GM18870 (cell line): ENCODE measurements around the gene PPP1R17.

Source experiments
- ATAC-seq: cut with Tn5 transposase; IDR thresholded peaks from one replicate; pipeline ENCODE4 v1.9.1; 2021; ENCODE audit warnings: moderate library complexity; ENCODE audit not compliant: unreplicated experiment

Gene PPP1R17

DNA sequence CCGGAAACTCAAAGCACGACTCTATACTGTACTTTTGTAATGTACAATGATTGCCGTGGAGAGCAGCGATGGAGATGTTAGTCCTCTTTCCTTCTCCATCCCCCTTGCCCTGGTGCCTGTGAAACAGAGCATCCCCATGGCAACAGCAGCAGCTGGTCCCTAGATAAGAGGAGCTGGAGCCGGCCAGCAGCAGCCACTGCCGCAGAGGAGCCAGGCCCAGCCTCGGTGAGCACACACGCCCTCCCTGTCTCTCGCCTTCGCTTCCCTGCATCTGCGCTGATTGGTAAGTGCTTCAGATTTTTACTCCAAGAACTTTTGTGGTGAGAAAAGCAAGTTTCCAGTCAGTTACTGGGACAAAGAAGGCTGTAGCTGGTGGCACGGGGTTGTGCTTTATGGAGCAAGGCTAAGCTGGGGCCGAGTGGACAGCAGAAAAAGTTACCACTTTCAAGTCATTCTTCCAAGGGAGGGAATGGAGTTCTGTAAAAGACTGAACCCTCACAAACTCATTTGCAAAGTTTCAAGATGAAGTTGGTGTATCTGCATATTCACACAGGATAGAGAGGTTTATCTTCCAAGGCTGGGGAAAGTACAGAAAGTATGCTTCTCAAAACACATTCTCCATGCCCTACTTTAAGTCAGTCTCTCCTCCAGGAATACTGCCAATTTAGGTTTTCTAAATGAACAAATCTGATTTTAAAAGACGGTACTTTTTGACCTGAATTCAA, at the start of gene PPP1R17:
TSS of gene PPP1R17 (plus strand) at position 192 of the 725 bp plus-strand sequence. CDS start 5,227 bp downstream, outside the sequence.
- ATAC-seq, result no peak

DNA sequence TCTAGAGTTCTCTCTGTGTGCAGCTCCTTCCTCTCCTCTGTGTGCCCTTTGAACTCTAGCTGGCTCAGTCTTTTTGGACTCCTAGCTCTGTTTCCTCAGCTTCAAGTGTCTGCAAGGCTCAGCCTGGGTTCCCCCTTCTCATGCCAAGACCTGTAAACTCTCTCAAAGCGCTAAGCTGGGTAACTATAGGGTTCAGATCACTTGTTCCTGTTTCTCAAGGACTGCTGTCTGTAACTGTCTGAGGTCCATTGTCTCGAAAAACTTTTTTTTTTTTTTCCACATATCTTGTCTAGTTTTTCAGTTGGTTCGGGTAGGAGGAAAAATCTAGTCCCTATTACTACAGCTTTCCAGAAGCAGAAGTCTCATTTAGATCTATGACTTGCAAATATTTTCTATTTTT, 46.6 kb upstream of the PPP1R17 start:
- ATAC-seq, result no peak

DNA sequence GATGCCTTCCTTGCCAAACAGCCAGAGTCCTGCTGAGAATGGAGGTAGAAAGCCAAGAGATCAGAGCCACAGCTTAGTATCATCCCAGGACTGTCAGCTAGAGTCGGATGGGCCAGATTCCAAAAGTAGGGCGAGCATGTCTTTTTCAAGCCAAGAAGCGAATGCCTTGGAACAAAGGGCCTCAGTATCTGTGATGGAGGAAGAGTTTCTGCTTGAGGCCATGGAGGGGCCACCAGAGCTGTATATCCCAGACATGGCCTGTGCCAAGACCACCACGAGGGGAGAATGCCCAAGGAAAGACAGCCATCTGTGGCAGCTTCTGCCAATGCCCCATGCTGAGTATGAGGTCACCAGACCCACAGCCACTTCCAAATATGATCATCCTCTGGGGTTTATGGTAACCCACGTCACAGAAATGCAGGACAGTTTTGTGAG, 44.3 kb upstream of the PPP1R17 start:
- no peak for ATAC-seq

DNA sequence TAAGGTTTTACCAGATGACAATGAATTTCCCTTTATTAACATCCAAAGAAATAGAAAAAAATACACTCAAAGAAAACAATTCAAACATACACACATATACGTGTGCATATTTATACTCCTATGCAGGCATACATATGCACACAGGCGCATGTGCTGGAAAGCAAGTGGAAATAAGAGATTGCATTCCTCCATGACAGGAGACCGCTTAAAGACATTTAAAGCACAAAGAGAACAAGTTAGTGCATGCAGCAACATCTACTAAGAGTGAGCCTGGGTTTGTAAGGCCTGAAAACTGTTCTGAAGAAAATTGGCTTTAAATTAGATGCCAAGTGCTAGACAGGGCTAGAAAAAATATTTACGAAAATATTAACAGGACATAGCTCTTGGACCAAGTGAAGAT, 40.1 kb upstream of the PPP1R17 start:
- no peak for ATAC-seq

DNA sequence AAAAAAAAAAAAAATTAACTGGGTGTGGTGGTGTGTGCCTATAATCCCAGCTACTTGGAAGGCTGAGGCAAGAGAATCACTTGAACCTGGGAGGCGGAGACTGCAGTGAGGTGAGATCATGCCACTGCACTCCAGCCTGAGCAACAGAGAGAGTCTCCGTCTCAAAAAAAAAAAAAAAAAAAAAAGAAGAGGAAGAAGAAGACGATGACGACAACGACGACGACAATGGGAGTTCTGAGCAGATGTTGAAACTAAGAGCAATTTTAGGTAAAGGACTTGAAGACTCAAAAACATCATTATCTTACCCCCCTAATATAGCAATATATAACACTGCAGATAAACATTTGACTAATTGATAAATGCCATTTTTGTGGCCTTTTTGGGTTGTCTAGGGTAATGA, 39.5 kb upstream of the PPP1R17 start:
- ATAC-seq, result no peak

DNA sequence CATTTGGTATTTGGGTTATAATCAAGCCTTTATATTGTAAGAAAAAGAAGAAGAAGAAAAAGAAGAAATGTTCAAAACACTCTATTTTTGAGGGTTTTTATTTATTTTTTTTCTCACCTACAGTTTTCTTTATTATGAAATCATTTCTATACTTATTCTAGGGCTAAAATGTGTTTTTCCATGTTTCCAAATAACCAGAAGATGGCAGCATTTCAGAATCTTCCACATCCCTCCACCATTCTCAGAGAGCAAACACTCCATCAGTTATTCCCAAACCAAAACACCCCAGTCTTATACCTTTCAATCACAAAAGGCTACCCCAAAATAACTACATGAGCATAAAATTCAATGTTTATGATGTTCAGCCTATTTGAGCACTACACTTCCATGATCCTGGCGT, 38.7 kb upstream of the PPP1R17 start:
- no peak for ATAC-seq

DNA sequence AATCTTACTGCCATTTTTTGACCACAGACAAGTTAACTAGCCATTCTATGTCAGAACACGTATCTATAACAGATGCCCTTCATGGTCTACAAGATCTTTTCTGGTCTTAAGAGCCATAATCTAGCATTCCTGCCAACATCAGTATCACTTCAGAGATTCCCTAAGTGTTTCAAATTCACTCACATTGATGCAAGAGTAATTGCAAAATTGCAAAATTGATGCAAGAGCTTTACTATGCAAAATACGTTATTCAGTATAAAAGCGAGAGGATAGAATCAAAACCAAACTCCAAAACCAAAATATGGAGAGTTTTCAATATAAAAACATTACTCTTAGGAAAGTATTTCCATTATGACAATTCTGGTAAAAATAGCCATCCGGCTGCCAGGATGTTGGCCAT, 38.1 kb upstream of the PPP1R17 start:
- ATAC-seq, result no peak

DNA sequence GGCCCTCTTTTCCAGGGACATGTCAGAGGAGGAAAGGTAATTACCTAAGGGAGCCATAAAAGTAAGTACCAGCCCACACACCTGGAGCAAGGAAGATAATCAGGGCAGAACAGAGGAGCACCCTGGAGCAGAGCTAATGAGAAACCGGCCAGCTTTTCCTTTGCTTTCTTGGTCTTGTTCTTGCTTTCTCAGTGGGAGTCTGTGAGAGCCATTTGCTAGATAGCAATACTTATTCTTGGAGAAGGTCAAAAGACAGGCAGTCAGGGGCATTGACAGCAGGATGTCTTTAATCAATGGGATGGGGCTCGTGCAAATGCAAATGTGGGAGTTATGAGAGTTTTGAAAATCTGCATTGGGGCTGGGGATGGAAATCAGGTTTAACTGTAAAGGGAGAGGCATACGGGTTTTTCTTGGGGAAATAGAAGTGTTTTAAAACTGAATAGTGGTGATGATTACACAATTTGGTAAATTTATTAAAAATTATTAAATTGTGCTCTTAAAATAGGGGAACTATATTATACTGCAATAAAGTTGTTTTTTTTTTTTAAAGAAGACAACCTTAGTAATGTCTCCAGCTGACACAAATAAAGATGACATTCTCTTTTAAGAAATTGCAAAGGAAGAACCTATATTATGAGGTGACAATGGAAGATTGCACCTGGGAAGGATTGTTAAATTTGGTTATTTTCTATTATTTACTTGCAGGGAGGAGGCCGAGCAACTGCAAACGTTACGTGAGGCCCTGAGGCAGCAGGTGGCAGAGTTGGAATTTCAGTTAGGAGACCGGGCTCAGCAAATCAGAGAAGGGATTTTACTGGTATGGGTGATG, 35.6 kb upstream of the PPP1R17 start:
- ATAC-seq, result no peak

DNA sequence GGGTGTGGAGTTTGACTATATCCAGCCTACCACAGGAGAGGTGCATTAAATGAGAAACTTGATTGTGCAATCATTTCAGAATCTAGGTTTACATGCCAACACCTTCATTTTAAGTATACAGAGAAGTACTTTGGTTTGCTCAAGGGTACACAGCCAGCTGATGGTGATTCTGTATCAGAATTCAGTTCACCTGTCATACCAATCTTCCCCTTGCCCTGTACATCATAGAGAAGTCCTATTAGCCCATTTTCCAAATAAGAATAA, 35.0 kb upstream of the PPP1R17 start:
- ATAC-seq, result no peak

DNA sequence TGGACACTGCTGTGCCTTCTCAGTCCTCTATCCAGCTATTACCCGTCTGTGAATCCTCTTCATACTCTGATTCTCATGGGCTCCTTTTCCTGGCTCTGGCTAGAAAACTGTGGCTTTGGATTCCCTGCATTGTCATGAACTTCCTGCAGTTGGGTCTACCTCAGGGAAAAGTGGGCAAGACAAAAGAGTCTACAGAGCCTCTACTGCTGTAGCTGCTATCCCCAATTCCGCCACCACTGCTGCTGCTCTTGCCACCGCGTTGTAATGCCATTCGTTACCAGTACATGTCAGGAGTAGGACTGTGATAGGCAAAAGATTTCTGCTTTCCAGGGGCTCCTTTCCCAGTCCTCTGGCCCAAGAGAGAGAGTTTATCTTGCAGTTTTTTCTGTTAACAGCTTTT, 23.9 kb upstream of the PPP1R17 start:
- ATAC-seq, result no peak

DNA sequence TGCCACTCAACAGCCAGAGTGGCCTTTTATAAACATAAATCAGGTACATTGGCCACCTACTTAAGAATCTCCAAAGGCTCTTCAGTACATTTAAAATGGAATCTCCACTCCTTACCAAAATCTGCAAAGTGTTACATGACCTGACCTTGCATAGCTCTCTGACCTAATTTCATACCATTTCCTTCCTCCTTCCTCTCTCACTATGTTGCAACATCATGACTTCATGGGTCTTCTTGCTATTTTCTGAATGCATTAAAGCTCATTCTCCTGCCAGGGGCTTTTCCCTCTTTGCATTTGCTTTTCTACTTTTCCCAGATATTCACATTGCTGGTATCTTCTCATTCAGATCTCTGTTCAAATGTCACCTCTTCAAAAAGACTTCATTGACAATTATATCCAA, 22.1 kb upstream of the PPP1R17 start:
- ATAC-seq, result no peak

DNA sequence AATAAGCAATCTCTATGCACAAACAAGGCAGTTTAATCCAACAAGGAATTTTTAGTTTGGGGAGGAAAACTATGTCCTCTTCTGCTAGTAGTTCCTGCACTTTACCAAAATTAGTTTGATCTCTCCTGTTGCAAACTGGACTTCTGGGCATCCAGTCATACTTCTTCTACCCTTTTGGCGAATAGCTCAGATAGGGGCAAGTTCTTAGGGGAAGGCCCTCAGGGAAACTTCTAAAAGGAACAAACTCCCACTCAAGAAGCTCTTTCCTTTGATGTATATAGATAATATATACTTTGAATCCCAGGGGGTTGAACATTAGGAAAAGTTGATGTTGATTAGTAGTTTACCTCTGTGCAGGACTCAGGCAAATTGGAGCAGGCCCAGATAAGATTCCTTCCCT, 21.5 kb upstream of the PPP1R17 start:
- ATAC-seq, result no peak

DNA sequence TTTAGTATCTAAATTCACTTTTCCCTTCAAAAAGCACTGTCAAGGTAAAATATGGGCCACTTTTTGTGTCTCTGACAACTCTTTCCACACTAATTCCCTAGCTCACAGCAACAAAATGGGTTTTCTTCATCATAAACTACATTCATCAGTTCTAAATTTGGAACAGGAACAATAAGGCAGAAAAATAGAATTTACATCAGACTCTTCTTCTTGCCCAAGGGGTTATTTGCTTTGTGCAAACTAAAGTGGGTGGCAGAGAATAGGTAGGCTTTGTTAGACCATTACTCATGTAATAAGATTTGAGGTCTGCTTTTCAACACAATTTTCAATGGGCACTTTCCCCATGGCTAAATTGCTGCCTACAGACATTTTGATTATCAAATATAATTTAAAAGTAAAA, 17.6 kb upstream of the PPP1R17 start:
- ATAC-seq, result no peak

DNA sequence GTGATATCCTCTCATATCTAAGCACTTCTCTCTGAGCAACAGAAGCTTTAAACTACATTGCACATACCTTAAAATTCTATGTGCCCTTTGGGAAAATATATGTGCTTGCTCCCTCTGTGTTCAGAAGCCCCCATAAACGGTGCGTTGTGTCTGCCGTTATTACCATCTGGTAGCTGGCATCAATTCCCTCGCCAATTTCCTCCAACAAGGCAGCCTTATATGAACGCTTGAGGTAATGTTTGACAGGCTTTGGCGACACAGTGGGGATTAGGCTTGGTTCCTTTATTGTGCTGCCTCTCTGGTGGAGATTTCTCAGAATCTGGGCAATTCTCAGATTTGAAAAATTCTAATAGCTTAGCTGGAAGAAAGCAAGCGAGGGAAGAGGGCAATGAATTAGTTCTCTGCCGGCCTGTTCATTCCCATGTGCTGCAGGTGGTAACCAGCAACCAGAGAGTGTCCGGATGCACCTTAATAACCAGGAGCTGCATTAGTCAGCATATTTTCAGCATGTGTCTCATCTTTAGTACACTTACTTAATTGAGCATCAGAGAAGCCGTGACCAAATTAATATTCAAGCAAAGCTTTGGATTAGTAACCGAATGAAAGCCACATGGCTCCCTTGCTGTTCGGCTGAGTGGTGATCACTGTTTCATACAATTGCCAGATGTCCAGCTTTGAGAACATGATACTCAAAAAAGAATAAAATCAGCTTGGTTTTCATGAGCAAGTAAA, 7.3 kb upstream of the PPP1R17 start:
- ATAC-seq, result no peak

DNA sequence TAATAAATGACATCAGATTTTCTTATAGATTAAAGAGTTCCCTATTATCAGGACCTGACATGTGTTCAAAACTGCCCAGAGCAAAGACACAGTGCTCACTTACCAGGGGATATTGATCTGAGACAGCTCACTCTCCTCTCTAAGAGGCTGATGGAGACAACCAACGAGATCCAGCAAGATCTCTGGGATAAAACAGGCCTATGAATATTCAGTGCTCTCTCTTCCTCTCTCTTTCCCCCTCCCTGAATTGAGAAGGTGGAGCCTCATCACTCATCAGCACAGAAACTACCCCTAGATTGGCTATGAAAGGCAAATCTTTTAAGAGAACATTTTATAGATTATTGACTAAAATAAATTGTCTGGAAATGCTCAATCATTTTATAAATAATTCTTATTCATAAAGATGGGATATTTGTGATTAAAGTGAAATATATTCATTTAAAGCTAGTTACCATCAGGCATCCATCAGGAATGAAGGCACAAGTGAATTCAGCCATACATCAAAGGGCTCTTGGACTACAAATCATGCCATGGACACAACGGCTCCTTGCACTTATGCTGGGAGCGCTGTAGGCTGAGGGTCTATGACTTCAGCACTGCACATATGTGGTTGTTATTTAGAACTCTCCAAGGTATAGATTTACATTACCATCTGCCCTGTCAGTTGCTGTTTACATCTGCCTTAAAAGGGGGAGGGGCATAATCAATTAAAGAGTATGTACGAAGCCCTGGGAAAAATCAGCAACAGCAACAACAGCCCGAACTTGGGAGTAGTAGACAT, 3.4 kb upstream of the PPP1R17 start:
- ATAC-seq, result no peak

DNA sequence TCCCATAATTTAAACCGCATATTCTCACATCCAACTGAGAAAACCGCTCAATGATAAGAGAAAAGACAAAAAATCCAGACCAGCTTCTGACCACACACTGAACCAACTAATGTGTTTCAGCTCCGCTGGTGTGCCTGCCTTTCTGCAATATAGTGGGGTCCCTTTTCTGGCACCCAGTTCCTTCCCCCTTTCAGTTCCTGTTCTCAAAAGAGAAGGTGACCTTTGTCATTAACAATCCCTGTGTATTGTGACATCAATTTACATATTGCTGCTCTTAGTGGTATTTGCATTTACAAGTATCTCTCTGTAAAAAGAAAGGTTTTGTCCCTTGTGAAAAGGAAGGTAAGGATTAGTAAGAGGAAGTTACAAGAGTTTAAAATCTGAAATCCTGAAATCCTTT, 1.4 kb downstream of the PPP1R17 start:
- no peak for ATAC-seq

DNA sequence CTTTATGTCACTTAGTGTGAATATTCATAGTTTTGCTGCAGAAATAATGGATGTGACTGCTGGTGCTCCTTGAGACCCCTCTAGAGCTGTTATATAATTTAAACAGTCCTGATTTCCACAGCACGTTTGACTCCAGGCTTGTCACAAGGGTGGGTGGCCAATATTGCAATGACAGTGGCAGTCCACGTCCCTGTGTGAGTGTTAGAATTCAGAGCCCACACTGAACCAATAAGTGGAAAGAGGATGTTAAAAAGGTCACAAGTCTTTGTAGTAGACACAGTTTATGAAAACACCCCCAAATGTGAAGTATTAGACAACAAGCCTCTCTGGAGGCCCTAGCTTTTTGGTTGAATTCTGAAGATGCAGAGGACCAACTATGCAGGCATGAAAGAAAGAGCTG, 2.0 kb downstream of the PPP1R17 start:
- ATAC-seq, result no peak

DNA sequence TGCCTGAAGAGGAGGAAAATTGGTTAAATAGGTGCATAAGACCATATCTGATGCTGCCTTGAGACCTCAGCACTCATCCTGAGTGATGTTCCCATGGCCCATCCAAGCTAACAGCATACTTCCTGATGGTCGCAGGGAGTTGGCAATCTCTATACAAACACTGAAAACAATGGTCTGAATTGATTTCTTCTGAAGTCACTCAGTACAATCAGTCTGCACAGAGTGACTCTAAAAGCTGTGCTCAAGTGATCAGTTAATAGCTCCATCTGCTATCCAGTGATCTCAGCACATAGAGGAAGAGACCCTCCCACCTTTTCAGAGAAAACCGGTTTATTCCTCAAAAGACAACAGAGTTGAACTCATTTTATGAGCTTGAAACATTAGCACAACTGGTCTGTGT, 3.9 kb downstream of the PPP1R17 start:
- no peak for ATAC-seq

DNA sequence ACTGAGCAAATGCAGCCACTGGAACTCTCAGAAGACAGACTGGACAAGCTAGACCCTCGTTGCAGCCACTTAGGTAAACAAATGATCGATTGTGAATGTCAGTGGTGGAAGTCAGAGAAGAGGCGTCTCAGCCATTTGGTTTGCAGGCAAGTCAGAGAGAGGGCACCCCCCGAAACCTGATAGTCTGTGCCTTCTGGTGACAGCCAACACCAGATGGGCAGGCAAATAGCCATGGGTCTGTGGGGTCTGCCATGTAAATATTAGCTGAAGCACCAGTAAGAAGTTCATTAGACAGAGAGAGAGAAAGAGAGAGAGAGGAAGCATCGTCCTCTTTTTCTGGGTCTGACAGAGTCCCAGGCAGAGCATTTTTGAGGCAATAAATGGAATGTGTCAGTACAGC, 5.4 kb downstream of the PPP1R17 start:
- ATAC-seq, result no peak

DNA sequence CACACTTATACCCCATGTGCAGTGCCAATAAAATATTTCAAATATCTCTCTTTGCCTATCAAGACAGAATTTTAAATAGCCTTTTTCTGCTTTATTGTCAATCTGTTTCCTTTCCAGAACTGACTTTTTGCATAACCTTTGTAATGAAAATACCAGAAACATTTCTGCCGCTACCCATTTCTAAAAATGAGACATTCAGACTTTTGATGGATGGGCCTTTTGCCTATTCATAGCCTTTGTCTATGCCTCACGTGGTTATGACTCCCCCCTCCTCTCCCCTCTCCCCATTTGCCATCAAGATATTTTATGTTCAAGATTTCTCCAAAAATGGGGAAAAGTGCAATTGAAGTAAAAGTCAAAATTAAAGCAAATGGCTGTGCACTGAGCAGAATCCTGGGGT, 5.9 kb downstream of the PPP1R17 start:
- no peak for ATAC-seq
